KMS-11 (cell line): ENCODE data around the gene ITGA5.

Experiments
- H2AFZ ChIP-seq: fragments of 200-600 bp; sonication (generic); 2 replicates; pipeline ENCODE4 v1.6.1; 2016; ENCODE audit warnings: antibody characterized with exemption, mixed run types, low read depth
- H3K27ac ChIP-seq: fragments of 200-600 bp; sonication (generic); 2 replicates; pipeline ENCODE4 v1.6.1; 2016; ENCODE audit warnings: mild to moderate bottlenecking, mixed run types
- H3K27me3 ChIP-seq: fragments of 200-600 bp; sonication (generic); 2 replicates; pipeline ENCODE4 v1.6.1; 2017; ENCODE audit warnings: mild to moderate bottlenecking, low read depth, mixed run types, moderate library complexity; ENCODE audit not compliant: insufficient read depth
- H3K36me3 ChIP-seq: fragments of 200-600 bp; sonication (generic); 2 replicates; pipeline ENCODE4 v1.6.1; 2017; ENCODE audit warnings: mild to moderate bottlenecking, mixed run types; ENCODE audit not compliant: insufficient read depth
- H3K4me1 ChIP-seq: fragments of 200-600 bp; sonication (generic); 2 replicates; pipeline ENCODE4 v1.6.1; 2016; ENCODE audit warnings: mild to moderate bottlenecking, low read depth, mixed run types; ENCODE audit not compliant: poor library complexity, severe bottlenecking
- H3K4me2 ChIP-seq: fragments of 200-600 bp; sonication (generic); 2 replicates; pipeline ENCODE4 v1.7.0; 2016; ENCODE audit warnings: mild to moderate bottlenecking, mixed run types
- H3K4me3 ChIP-seq: fragments of 200-600 bp; sonication (generic); IDR thresholded peaks from 2 replicates; pipeline ENCODE4 v1.6.1; 2017; ENCODE audit warnings: low read depth, low read length, mixed read lengths; ENCODE audit not compliant: insufficient read depth
- H3K79me2 ChIP-seq: fragments of 200-600 bp; sonication (generic); 2 replicates; pipeline ENCODE4 v1.6.1; 2016; ENCODE audit warnings: low read depth, mixed run types; ENCODE audit not compliant: insufficient read depth
- H3K9ac ChIP-seq: fragments of 200-600 bp; sonication (generic); 2 replicates; pipeline ENCODE4 v1.6.1; 2016; ENCODE audit warnings: mild to moderate bottlenecking, mixed run types
- H4K20me1 ChIP-seq: fragments of 200-600 bp; sonication (generic); 2 replicates; pipeline ENCODE4 v1.6.1; 2016; ENCODE audit warnings: mild to moderate bottlenecking, mixed run types; ENCODE audit not compliant: insufficient read depth
- CTCF ChIP-seq: fragments of 200-600 bp; sonication (generic); conservative IDR thresholded peaks from 2 replicates; pipeline ENCODE4 v1.6.1; 2017; ENCODE audit warnings: low read depth, mild to moderate bottlenecking, antibody characterized with exemption, low read length, moderate library complexity, mixed read lengths

ITGA5 gene

GRCh38 chr12:54379398-54380201 lies 39.5 kb downstream of the ITGA5 start:
- Histone ChIP-seq H3K79me2 (no peaks in the 10 kb centered on the region), H3K27ac (peak overlapping the region; percentile 17; the same call in 1 of the 2 replicates), H3K4me2 (peak overlapping the region; percentile 98), H3K4me3 (no peak overlapping the region), H3K4me1 (peaks cover 14% of the 10 kb centered on the region), H3K36me3 (no peaks in the 10 kb centered on the region), H4K20me1 (no peaks in the 10 kb centered on the region), H2AFZ (peak overlapping the region; percentile 91), H3K9ac (peak overlapping the region; percentile 20; the same call in 1 of the 2 replicates), H3K27me3 (peaks cover 7% of the 10 kb centered on the region; the same call in 1 of the 2 replicates)
- peak; percentile 100 for TF ChIP-seq CTCF

- no peak for TF ChIP-seq CTCF
- Histone ChIP-seq H3K79me2 (no peaks in the 10 kb centered on the region), H3K4me3 (no peak overlapping the region), H3K27ac (no peak overlapping the region), H3K4me2 (peak overlapping the region; percentile 98), H3K4me1 (peaks cover 18% of the 10 kb centered on the region), H4K20me1 (no peaks in the 10 kb centered on the region), H3K36me3 (no peaks in the 10 kb centered on the region), H3K9ac (peak overlapping the region; percentile 20; the same call in 1 of the 2 replicates), H3K27me3 (peaks cover 7% of the 10 kb centered on the region; the same call in 1 of the 2 replicates), H2AFZ (peak overlapping the region; percentile 91)
Measured at GRCh38 chr12:54378796-54379397, 40.2 kb downstream of the ITGA5 start.

- Histone ChIP-seq H3K9ac (no peak overlapping the region), H3K4me3 (no peak overlapping the region), H3K79me2 (no peaks in the 10 kb centered on the region), H3K27ac (no peak overlapping the region), H3K4me2 (peak overlapping the region; percentile 50), H3K36me3 (no peaks in the 10 kb centered on the region), H3K4me1 (peaks cover 18% of the 10 kb centered on the region), H4K20me1 (no peaks in the 10 kb centered on the region), H2AFZ (no peak overlapping the region), H3K27me3 (peaks cover 7% of the 10 kb centered on the region; the same call in 1 of the 2 replicates)
- TF ChIP-seq CTCF: no peak
Measured at GRCh38 chr12:54377797-54378515, 41.1 kb downstream of the ITGA5 start.

GRCh38 chr12:54377007-54377406 lies 42.1 kb downstream of the ITGA5 start:
- no peak overlapping the region for H2AFZ ChIP-seq

More at GRCh38 chr12:54377007-54377406, 42.1 kb downstream of the ITGA5 start:
- Histone ChIP-seq H3K27ac (no peak overlapping the region), H3K79me2 (no peaks in the 10 kb centered on the region), H4K20me1 (no peaks in the 10 kb centered on the region), H3K4me1 (peaks cover 18% of the 10 kb centered on the region), H3K36me3 (no peaks in the 10 kb centered on the region), H3K4me3 (no peak overlapping the region), H3K4me2 (no peak overlapping the region), H3K27me3 (peaks cover 7% of the 10 kb centered on the region; the same call in 1 of the 2 replicates), H3K9ac (no peak overlapping the region)
- TF ChIP-seq CTCF: no peak
